D721Med (cell line): Measurements from ENCODE around the gene CDC25C.

ENCODE experiments used
- DNase-seq: peaks from one replicate; pipeline ENCODE4 v3.0.0; 2011; ENCODE audit warnings: low spot score; ENCODE audit not compliant: insufficient read length
- FAIRE-seq: peaks from 2 replicates; lab custom pipeline; 2011; peaks lifted over from hg19 to GRCh38; lab: Jason Lieb, UNC
- TF ChIP-seq, protein P1 (sequence below): IDR thresholded peaks from 2 replicates; pipeline ENCODE4 v1.5.1; 2012; ENCODE audit warnings: mild to moderate bottlenecking, control low read depth; ENCODE audit not compliant: insufficient read depth; ENCODE audit errors: missing control alignments

CDC25C gene

DNA sequence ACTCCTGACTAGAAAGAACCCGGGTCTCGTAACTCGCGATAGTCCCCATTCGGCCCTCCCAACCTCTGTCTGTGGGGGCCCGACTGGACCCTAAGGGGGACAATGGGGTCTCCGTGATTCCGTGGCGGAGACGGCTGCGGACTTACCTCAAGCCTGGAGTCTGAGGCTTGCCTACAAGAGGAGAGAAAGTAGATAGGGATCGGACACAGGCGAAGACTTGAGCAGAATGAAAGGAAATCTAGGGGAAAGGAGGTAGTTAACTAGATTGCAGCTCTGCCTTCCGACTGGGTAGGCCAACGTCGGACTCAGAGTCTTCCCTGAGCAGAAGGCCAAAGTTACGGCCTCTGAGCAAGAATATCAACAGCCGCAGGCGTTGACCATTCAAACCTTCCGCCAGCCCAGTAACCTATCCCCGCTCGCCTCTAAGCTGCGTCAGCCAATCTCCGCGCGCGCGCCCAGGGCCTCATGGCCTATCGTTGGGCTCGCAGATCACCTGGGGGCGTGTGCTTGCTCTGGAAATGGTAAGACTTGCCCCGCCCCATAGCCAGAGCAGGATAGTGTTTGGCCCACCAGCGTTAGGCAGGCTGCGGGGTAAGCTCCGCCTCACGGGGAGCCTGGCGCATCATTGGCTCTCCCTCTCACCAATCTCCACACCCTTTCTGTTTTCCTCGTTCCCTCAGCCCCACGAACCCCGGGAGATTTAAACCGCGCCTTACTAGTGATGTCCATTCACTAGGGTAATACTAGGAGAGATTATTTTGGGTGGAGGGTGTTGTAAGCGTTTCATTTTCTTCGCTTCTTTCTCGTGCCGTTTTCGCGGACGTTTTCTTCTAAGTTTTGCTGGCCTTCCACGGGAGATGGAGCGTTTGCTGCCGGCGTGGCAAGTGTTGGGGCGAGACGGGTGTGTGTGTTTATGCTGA lies at the start of gene CDC25C:
Gene CDC25C, minus strand, starts transcription at position 356 of the 920 bp plus-strand sequence. CDS start 624 bp downstream, outside the sequence.
- TF ChIP-seq, protein P1, sequence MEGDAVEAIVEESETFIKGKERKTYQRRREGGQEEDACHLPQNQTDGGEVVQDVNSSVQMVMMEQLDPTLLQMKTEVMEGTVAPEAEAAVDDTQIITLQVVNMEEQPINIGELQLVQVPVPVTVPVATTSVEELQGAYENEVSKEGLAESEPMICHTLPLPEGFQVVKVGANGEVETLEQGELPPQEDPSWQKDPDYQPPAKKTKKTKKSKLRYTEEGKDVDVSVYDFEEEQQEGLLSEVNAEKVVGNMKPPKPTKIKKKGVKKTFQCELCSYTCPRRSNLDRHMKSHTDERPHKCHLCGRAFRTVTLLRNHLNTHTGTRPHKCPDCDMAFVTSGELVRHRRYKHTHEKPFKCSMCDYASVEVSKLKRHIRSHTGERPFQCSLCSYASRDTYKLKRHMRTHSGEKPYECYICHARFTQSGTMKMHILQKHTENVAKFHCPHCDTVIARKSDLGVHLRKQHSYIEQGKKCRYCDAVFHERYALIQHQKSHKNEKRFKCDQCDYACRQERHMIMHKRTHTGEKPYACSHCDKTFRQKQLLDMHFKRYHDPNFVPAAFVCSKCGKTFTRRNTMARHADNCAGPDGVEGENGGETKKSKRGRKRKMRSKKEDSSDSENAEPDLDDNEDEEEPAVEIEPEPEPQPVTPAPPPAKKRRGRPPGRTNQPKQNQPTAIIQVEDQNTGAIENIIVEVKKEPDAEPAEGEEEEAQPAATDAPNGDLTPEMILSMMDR = no peak
- FAIRE-seq (peak; percentile 51), DNase-seq (peak; percentile 86)

DNA sequence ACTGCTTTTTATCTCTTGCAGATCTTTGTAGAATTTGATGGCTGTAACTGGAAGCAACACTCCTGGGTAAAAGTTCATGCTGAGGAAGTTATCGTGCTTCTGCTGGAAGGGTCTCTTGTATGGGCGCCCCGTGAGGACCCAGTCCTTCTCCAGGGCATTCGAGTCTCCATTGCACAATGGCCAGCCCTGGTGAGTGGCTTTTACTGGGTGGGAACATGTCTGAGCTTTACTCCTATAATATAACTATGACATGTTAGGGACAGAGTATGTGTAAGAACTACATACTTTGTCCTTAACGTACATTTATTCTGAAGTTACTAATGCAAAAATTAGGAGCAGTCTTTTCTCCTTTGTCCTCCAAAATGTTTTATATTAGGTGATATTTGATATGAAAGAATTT lies 41.0 kb upstream of the CDC25C start:
- DNase-seq (no peak), FAIRE-seq (no peak)
- TF ChIP-seq, protein P1 = no peak

DNA sequence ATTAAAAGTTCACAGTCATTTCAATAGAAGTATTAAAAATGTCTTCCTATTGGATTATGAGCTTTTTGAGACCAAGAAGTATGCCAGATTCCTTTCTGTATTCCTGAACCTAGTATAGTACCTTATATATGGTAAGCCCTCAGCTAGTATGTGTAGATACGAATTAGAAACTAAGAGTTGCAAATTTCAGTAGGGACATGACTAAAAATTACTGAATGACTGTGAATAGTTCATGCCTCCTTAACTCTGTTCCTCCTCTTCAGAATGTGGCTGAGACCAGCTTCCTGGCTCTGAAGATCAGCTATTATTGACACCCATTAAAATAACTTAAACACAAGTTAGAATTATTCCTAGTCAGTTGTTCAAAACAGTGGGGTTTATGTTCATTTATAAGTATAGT lies 40.6 kb upstream of the CDC25C start:
- TF ChIP-seq, protein P1 = no peak
- DNase-seq = no peak
- no peak for FAIRE-seq

DNA sequence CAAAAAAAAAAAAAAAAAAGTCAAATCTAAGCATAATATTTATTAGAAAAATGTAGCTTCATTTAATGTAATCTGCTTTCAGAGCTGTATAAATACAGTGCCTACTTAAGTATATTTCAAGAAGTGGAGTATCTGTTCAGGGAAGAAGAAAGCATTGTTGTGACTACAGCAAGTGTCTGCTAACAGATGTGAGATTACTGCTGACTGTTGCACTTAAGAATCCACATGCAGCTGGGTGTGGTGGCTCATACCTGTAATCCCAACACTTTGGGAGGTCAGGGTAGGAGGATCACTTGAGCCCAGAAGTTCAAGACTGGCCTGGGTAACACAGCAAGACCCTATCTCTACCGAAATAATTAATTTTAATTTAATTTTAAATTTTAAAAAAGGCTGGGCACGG lies 39.9 kb upstream of the CDC25C start:
- no peak for FAIRE-seq
- TF ChIP-seq, protein P1 = no peak
- no peak for DNase-seq

DNA sequence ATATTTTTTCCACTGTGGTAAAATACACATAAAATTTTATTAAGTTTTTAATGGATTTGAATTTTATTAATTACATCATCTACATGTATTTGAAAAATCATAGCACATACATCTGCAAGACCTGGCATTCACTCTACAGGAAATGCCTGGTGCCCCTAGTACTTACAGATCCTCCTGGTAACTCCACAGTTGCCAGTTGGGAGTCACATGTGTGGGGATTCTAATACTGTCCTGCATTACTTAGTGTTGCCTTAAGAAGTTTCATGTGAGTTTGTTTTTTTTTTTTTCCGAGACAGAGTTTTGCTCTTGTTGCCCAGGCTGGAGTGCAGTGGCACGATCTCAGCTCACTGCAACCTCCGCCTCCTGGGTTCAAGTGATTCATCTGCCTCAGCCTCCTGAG lies 38.9 kb upstream of the CDC25C start:
- TF ChIP-seq, protein P1 = no peak
- FAIRE-seq = no peak
- no peak for DNase-seq

DNA sequence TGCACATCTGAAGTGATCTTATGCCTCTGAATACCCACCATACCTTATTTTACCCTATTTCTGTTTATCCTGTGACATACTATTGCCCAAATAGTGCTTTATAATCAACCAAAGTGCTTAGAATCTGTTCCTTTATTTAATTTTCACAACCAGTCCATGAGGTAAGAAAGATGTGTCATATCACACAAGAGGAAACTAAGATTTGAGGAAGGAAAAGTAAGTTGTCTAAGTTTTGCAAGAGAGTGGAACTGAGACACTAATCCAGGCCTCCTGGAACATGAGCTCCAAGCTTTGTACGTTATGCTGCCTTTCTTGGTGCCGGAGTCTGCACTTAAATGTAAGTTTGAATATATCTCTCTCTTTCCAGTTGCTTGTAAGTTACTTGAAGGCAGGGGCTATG lies 38.1 kb upstream of the CDC25C start:
- no peak for DNase-seq
- TF ChIP-seq, protein P1 = no peak
- no peak for FAIRE-seq

DNA sequence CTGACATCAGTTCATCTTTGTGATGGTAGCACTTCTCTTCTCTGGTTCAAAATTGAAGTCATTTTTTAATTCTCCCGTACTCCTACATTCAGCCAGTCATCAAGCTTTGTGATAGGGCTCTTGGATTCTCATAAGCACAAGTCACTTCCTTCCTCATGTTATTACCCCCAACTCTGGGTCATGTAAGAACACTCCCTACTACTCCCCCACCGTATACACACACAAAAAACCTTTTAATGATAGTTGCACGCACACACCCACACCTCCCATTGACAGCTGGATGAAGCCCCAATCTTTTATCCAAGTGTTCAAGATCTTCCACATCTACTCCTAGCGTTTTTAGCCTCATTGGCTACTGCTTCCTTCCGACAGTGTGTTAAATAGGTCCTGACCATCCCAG lies 37.7 kb upstream of the CDC25C start:
- no peak for FAIRE-seq
- TF ChIP-seq, protein P1 = no peak
- DNase-seq = no peak
